Naive B cell (primary cell): ENCODE results near the gene ANK3. TPM values are rescaled to one million over a fixed set of nuclear protein-coding genes. Genes with fewer than 3 reads are reported as not detected.
A peak's percentile ranks its signal among the peaks of the same experiment; 100 is the strongest.

Experiments used
- ATAC-seq, 2 donors: fragments of 150-1000 bp; cut with Tn5 transposase; 2 replicates each; pipeline ENCODE4 v1.10.0; 2021; ENCODE audit warnings: low read depth in 2 of 2, mild to moderate bottlenecking in 2 of 2, moderate library complexity in 2 of 2
- DNase-seq: peaks from one replicate; pipeline ENCODE4 v3.0.0; 2022
- H3K27ac Mint-ChIP-seq, 6 donors: one replicate each; pipeline ENCODE4 v1.8.0; 2020 to 2022; ENCODE audit warnings: mild to moderate bottlenecking in 6 of 6, mixed read lengths in 6 of 6, moderate library complexity in 5 of 6, inconsistent platforms in 2 of 6
- H3K27me3 Mint-ChIP-seq, 3 donors: one replicate each; pipeline ENCODE4 v1.8.0; 2021 to 2022; ENCODE audit warnings: mixed read lengths in 3 of 3, mild to moderate bottlenecking in 1 of 3
- H3K36me3 Mint-ChIP-seq, 2 donors: one replicate each; pipeline ENCODE4 v1.8.0; 2020 to 2022; ENCODE audit warnings: mixed read lengths in 2 of 2, inconsistent platforms in 1 of 2, mild to moderate bottlenecking in 1 of 2
- H3K4me1 Mint-ChIP-seq, 3 donors: one replicate each; pipeline ENCODE4 v1.8.0; 2020 to 2022; ENCODE audit warnings: mixed read lengths in 3 of 3, inconsistent platforms in 1 of 3, mild to moderate bottlenecking in 1 of 3, moderate library complexity in 1 of 3
- H3K4me3 Mint-ChIP-seq, 8 donors: one replicate each; pipeline ENCODE4 v1.8.0; 2020 to 2022; ENCODE audit warnings: mild to moderate bottlenecking in 8 of 8, mixed read lengths in 8 of 8, moderate library complexity in 8 of 8, inconsistent platforms in 2 of 8
- H3K9me3 Mint-ChIP-seq, 7 donors: one replicate each; pipeline ENCODE4 v1.8.0; 2020 to 2022; ENCODE audit warnings: mixed read lengths in 7 of 7, mild to moderate bottlenecking in 5 of 7, inconsistent platforms in 2 of 7, moderate library complexity in 1 of 7
- polyA plus RNA-seq, 6 donors: library from polyadenylated mRNA; unstranded; fragments of 300-500 nt; fragmentation: Illumina TruSeq; gene quantifications; one replicate each; pipeline ENCODE4 v1.2.3, GENCODE V29; 2021; ENCODE audit warnings: low read depth in 6 of 6

Gene ANK3
- polyA plus RNA-seq, 6 donors from 2014 or later: 1.3 to 3.8 (median 2.5) TPM; not detected in 1

DNA sequence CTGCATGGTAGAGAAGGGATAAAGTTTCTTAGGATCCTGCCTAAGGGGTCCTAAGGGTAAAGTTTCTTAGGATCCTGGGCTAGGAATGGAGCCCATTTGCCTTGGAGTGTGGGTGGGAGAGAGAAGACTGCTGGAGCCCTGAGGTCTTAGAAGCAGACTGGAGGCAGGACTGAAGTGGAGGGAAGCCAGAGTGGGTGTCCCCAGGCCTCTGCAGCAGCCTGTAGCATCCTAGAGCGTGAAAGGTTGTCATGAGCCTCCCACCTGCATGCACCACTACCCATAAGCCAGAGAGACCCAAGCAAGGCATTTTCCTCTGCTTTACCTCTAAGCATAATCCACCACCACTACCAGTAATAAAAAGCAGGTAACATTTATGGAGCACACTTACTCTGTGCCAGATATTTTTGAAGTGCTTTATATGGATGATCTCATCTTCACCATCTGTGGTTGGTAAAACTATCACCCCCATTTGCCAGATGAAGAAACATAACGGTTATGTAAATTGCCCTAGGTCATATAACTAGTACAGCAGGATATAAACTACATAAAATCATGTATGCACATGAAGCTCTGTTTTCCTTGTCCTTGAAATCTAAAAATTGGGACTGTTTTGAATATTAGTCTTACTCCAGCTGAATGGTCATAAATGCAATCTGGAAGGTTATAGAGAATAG lies 379.8 kb downstream of the ANK3 start:
- no peak for DNase-seq
- Mint-ChIP-seq H3K36me3 (no peaks in the 10 kb centered on the region), H3K9me3 (peaks cover 0 to 1% (median 0%) of the 10 kb centered on the region in 7 donors), H3K27ac (no peak overlapping the region), H3K4me3 (no peak overlapping the region), H3K27me3 (peaks cover 8 to 9% (median 9%) of the 10 kb centered on the region in 3 donors), H3K4me1 (no peaks in the 10 kb centered on the region)
- no peak for ATAC-seq

GRCh38 chr10:60009276-60009675 lies 380.4 kb downstream of the ANK3 start:
- DNase-seq (no peak), ATAC-seq (no peak)
- H3K36me3 Mint-ChIP-seq: no peaks in the 10 kb centered on the region
- peaks cover 8 to 9% (median 9%) of the 10 kb centered on the region in 3 donors for H3K27me3 Mint-ChIP-seq
- peaks cover 0 to 1% (median 0%) of the 10 kb centered on the region in 7 donors for H3K9me3 Mint-ChIP-seq
- no peak overlapping the region for H3K27ac Mint-ChIP-seq
- H3K4me3 Mint-ChIP-seq: no peak overlapping the region
- H3K4me1 Mint-ChIP-seq: no peaks in the 10 kb centered on the region

- H3K4me3 Mint-ChIP-seq: no peak overlapping the region
- no peak overlapping the region for H3K27ac Mint-ChIP-seq
- no peaks in the 10 kb centered on the region for H3K9me3 Mint-ChIP-seq
These were observed 380.9 kb downstream of the ANK3 start for GRCh38 chr10:60008816-60009215.

GRCh38 chr10:60006062-60006461 lies 383.6 kb downstream of the ANK3 start:
- Mint-ChIP-seq H3K4me1 (no peaks in the 10 kb centered on the region), H3K36me3 (no peaks in the 10 kb centered on the region), H3K4me3 (no peak overlapping the region), H3K27ac (no peak overlapping the region), H3K9me3 (no peaks in the 10 kb centered on the region), H3K27me3 (peaks cover 0 to 4% (median 0%) of the 10 kb centered on the region in 3 donors)
- ATAC-seq (no peak), DNase-seq (no peak)

More at GRCh38 chr10:60008816-60009215, 380.9 kb downstream of the ANK3 start:
- DNase-seq (no peak), ATAC-seq (no peak)
- no peaks in the 10 kb centered on the region for H3K4me1 Mint-ChIP-seq
- no peaks in the 10 kb centered on the region for H3K36me3 Mint-ChIP-seq
- H3K27me3 Mint-ChIP-seq: peaks cover 8 to 9% (median 9%) of the 10 kb centered on the region in 3 donors

DNA sequence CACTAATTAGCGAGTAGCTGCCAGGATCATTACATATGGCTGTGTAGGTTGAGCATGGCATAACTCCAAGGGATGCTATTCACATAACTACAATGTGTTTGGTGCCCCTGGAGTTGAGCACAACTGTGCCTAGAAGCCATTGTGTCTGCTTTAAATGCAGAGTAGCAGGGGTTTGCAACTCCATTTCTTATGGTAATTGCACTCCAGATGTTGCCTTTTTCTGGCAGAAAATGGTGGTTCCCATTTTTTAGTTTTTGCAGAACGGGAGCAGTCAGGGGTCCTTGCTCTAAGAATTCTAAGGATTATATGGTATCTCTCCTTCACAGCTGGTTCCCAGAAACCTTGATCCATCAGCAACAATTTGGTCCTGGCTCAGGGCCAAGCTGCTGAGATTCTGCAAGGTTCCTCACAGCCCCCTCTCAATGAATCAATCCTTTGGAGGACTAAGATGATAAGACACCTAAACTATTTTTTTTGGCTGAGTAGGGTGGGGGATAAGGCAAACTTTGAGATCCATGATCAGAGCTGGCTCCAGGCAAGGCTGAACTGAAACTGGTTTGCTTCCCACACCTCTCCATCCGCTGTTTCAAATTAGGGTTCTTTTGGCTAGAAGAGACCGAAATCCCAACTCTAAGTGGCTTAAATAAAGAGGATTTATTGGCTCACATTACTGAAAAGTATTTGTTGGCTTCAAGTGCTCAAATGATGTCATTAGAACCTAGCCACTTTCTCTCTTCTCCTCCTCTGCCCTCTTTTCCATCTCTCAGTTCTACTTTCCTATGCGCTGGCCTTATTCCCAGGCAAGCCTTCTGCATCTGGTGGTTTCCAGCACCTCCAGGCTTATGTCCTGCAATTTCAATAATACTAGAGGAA lies 385.8 kb downstream of the ANK3 start:
- H3K36me3 Mint-ChIP-seq: no peaks in the 10 kb centered on the region
- DNase-seq (no peak), ATAC-seq (no peak)
- H3K4me1 Mint-ChIP-seq: no peaks in the 10 kb centered on the region
- peaks cover 0 to 6% (median 0%) of the 10 kb centered on the region in 3 donors for H3K27me3 Mint-ChIP-seq
- H3K4me3 Mint-ChIP-seq: no peak overlapping the region
- H3K9me3 Mint-ChIP-seq: peaks cover 0 to 2% (median 0%) of the 10 kb centered on the region in 7 donors
- no peak overlapping the region for H3K27ac Mint-ChIP-seq

- Mint-ChIP-seq H3K4me1 (no peaks in the 10 kb centered on the region), H3K9me3 (peaks cover 0 to 3% (median 0%) of the 10 kb centered on the region in 7 donors), H3K4me3 (peak overlapping the region in 1 of 8 donors; percentile 2), H3K27me3 (peaks cover 0 to 7% (median 6%) of the 10 kb centered on the region in 3 donors), H3K36me3 (no peaks in the 10 kb centered on the region), H3K27ac (no peak overlapping the region)
- no peak for ATAC-seq
- no peak for DNase-seq
These were observed 388.9 kb downstream of the ANK3 start for GRCh38 chr10:60000747-60001146.

- Mint-ChIP-seq H3K27ac (no peak overlapping the region), H3K9me3 (peaks cover 0 to 3% (median 0%) of the 10 kb centered on the region in 7 donors), H3K4me1 (no peaks in the 10 kb centered on the region), H3K27me3 (peaks cover 0 to 7% (median 6%) of the 10 kb centered on the region in 3 donors), H3K4me3 (no peak overlapping the region), H3K36me3 (no peaks in the 10 kb centered on the region)
- ATAC-seq (no peak), DNase-seq (no peak)
These were observed 391.7 kb downstream of the ANK3 start for GRCh38 chr10:59997827-59998525.

DNA sequence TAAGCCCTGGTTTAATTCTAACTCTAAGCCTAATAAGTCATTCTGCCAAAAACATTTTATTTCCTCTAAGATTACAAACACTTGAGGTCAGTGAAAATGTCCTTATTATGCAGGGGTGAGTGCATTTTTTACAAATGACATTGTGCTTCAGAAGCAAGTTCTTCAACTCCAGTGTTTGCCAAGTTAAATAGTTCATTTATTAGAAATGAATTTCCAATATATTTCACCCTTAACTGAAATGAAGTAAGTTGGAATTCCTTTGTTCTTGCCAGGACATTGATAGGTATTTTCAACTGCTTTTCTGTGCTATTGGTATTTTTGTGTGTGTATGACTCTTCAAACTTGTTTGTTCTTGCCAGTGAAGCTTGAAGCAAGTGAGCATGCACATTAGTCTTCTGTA lies 393.8 kb downstream of the ANK3 start:
- DNase-seq (no peak), ATAC-seq (no peak)
- Mint-ChIP-seq H3K4me1 (peaks cover 6 to 11% (median 8%) of the 10 kb centered on the region in 3 donors), H3K36me3 (no peaks in the 10 kb centered on the region), H3K27me3 (peaks cover 0 to 7% (median 4%) of the 10 kb centered on the region in 3 donors), H3K9me3 (peaks cover 0 to 3% (median 0%) of the 10 kb centered on the region in 7 donors), H3K4me3 (no peak overlapping the region), H3K27ac (no peak overlapping the region)

- H3K27ac Mint-ChIP-seq: no peak overlapping the region
- DNase-seq: no peak
- no peak overlapping the region for H3K4me3 Mint-ChIP-seq
- H3K4me1 Mint-ChIP-seq: peaks cover 6 to 11% (median 8%) of the 10 kb centered on the region in 3 donors
- peaks cover 0 to 7% (median 6%) of the 10 kb centered on the region in 3 donors for H3K27me3 Mint-ChIP-seq
- ATAC-seq: no peak
- peaks cover 0 to 3% (median 0%) of the 10 kb centered on the region in 7 donors for H3K9me3 Mint-ChIP-seq
- no peaks in the 10 kb centered on the region for H3K36me3 Mint-ChIP-seq
These were observed 395.7 kb downstream of the ANK3 start for GRCh38 chr10:59993931-59994330.

DNA sequence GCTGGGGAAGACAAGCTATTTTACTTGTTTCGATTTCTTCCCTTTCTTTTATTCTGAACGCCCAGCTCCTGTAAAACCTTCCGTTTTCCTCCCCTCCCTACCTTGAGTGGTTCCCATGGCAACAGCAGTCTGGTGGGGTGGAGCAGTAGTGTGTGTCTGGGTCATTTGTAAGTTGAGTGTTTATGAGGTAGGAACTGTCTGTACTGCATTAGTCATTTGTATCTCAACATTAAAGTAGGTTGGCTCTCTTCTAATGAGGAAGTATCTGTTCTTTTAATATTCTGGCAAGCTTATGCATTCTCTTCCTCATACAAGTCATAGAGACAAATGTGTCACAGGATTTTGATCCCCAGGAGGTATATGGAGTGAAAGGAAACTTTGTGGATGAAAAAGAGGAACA lies 398.0 kb downstream of the ANK3 start:
- H3K4me1 Mint-ChIP-seq: peaks cover 6 to 11% (median 8%) of the 10 kb centered on the region in 3 donors
- peak overlapping the region; percentile 57 to 88 (median 81) for H3K27ac Mint-ChIP-seq
- H3K36me3 Mint-ChIP-seq: no peaks in the 10 kb centered on the region
- ATAC-seq: peak; percentile 93 to 95
- H3K4me3 Mint-ChIP-seq: peak overlapping the region; percentile 1 to 93 (median 80)
- peaks cover 0 to 3% (median 0%) of the 10 kb centered on the region in 7 donors for H3K9me3 Mint-ChIP-seq
- DNase-seq: peak; percentile 36
- peaks cover 0 to 6% (median 5%) of the 10 kb centered on the region in 3 donors for H3K27me3 Mint-ChIP-seq

DNA sequence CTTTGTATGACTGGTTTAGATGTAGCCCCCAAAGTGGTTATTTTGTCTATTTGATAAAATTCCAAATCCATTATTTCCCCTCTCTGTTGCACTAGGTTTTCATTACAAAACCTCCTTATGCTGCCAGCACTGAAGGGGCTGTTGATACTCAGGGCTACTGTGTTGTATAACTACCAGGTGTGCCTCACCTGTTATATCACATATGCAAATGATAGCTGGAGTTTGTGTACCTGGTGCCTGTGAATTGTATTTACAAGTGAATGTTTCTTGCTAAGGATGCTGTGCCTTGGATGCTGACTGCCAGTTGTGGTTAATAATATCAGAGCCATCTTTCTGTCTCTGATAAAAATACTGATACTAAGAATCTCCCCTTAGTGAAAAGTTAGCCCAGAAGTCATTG lies 398.6 kb downstream of the ANK3 start:
- H3K4me3 Mint-ChIP-seq: peak overlapping the region in 3 of 8 donors; percentile 85 to 93 (median 86)

GRCh38 chr10:59985639-59986038 lies 404.0 kb downstream of the ANK3 start:
- H3K36me3 Mint-ChIP-seq: no peaks in the 10 kb centered on the region
- H3K4me3 Mint-ChIP-seq: no peak overlapping the region
- peaks cover 0 to 6% (median 0%) of the 10 kb centered on the region in 3 donors for H3K27me3 Mint-ChIP-seq
- DNase-seq: no peak
- H3K4me1 Mint-ChIP-seq: no peaks in the 10 kb centered on the region
- peaks cover 0 to 3% (median 0%) of the 10 kb centered on the region in 7 donors for H3K9me3 Mint-ChIP-seq
- no peak overlapping the region for H3K27ac Mint-ChIP-seq
- ATAC-seq: no peak

More for the DNA sequence above, 398.6 kb downstream of the ANK3 start:
- peaks cover 6 to 11% (median 8%) of the 10 kb centered on the region in 3 donors for H3K4me1 Mint-ChIP-seq
- peaks cover 0 to 3% (median 0%) of the 10 kb centered on the region in 7 donors for H3K9me3 Mint-ChIP-seq
- H3K27ac Mint-ChIP-seq: peak overlapping the region in 2 of 6 donors; percentile 0 to 5
- no peaks in the 10 kb centered on the region for H3K36me3 Mint-ChIP-seq
- ATAC-seq (no peak), DNase-seq (no peak)
- H3K27me3 Mint-ChIP-seq: peaks cover 0 to 6% (median 0%) of the 10 kb centered on the region in 3 donors

DNA sequence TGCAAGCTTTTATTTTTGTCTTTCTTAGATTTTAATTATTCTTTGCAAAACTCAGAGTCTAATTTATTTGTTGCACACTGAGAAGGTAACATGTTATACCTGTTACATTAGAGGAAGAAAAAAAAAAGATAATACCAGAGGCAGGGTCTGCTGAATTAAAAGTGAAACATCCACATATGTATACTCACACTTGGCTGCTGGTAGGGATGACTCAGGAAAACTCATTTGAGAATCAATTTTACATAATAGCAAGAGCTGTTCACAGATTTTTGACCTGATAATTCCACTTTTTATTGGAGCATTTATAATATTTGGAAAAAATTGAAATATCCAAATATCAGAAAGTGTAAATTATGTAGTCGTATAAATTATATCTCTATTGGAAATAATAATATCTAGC lies 405.3 kb downstream of the ANK3 start:
- Mint-ChIP-seq H3K27me3 (peaks cover 0 to under 1% (median 0%) of the 10 kb centered on the region in 3 donors), H3K4me1 (no peaks in the 10 kb centered on the region), H3K4me3 (no peak overlapping the region), H3K27ac (no peak overlapping the region), H3K9me3 (peaks cover 0 to 3% (median 0%) of the 10 kb centered on the region in 7 donors), H3K36me3 (no peaks in the 10 kb centered on the region)
- DNase-seq (no peak), ATAC-seq (no peak)
